Mesendoderm (in vitro differentiated cells): ENCODE results near the gene HDAC4.

Experiments
- DNase-seq: peaks from one replicate; pipeline ENCODE4 v3.0.0; 2013
- H2AK5ac ChIP-seq: 2 replicates; pipeline ENCODE4 v1.6.1; 2013; ENCODE audit warnings: low read length, inconsistent platforms
- H2BK120ac ChIP-seq: 2 replicates; pipeline ENCODE4 v1.6.1; 2013; ENCODE audit warnings: low read depth, mild to moderate bottlenecking, low read length, moderate library complexity, mixed read lengths
- H2BK15ac ChIP-seq: replicated peaks from 2 replicates; pipeline ENCODE4 v1.6.1; 2013; ENCODE audit warnings: low read depth, mild to moderate bottlenecking, moderate library complexity
- H2BK5ac ChIP-seq: 2 replicates; pipeline ENCODE4 v1.6.1; 2013; ENCODE audit warnings: low read length, inconsistent platforms
- H3K18ac ChIP-seq: 2 replicates; pipeline ENCODE4 v1.6.1; 2013; ENCODE audit warnings: mild to moderate bottlenecking, low read length, mixed read lengths
- H3K23ac ChIP-seq: one replicate; pipeline ENCODE4 v1.6.1; 2013; ENCODE audit warnings: low read length
- H3K27ac ChIP-seq: 2 replicates; pipeline ENCODE4 v1.5.1; 2013; ENCODE audit warnings: low read depth, mild to moderate bottlenecking, inconsistent platforms, low read length, moderate library complexity
- H3K27me3 ChIP-seq: 2 replicates; pipeline ENCODE4 v1.6.1; 2013; ENCODE audit warnings: low read length, control low read depth, mild to moderate bottlenecking, inconsistent platforms; ENCODE audit not compliant: insufficient read depth, poor library complexity
- H3K36me3 ChIP-seq: 2 replicates; pipeline ENCODE4 v1.6.1; 2013; ENCODE audit warnings: low read length, inconsistent platforms; ENCODE audit not compliant: control insufficient read depth, insufficient read depth
- H3K4ac ChIP-seq: one replicate; pipeline ENCODE4 v1.6.1; 2013; ENCODE audit warnings: low read depth, mild to moderate bottlenecking, low read length, moderate library complexity
- H3K4me1 ChIP-seq: 2 replicates; pipeline ENCODE4 v1.6.1; 2013; ENCODE audit warnings: low read depth, low read length, inconsistent platforms; ENCODE audit not compliant: control insufficient read depth
- H3K4me2 ChIP-seq: 2 replicates; pipeline ENCODE4 v1.6.1; 2013; ENCODE audit warnings: low read length
- H3K4me3 ChIP-seq: 2 replicates; pipeline ENCODE4 v1.5.1; 2013; ENCODE audit warnings: mild to moderate bottlenecking, low read length
- H3K56ac ChIP-seq: one replicate; pipeline ENCODE4 v1.6.1; 2013; ENCODE audit warnings: low read length
- H3K79me1 ChIP-seq: 2 replicates; pipeline ENCODE4 v1.6.1; 2013; ENCODE audit warnings: low read length, inconsistent platforms
- H3K79me2 ChIP-seq: 2 replicates; pipeline ENCODE4 v1.6.1; 2013; ENCODE audit warnings: mild to moderate bottlenecking, low read length; ENCODE audit not compliant: control insufficient read depth, insufficient read depth
- H3K9ac ChIP-seq: 2 replicates; pipeline ENCODE4 v1.6.1; 2013; ENCODE audit warnings: low read length, inconsistent platforms
- H4K5ac ChIP-seq: one replicate; pipeline ENCODE4 v1.6.1; 2013; ENCODE audit warnings: low read length
- H4K8ac ChIP-seq: one replicate; pipeline ENCODE4 v1.6.1; 2013; ENCODE audit warnings: low read depth, mild to moderate bottlenecking, control low read depth, low read length, moderate library complexity
- WGBS: extraction: QIAGEN DNeasy Blood & Tissue Kit; methylation state at CpG from one replicate; pipeline ENCODE4 v1.1.7; 2013; ENCODE audit warnings: low lambda C conversion rate, missing lambda C conversion rate; ENCODE audit not compliant: insufficient coverage; ENCODE audit errors: extremely low coverage; 5-methylcytosine and 5-hydroxymethylcytosine counted together

HDAC4 gene

DNA sequence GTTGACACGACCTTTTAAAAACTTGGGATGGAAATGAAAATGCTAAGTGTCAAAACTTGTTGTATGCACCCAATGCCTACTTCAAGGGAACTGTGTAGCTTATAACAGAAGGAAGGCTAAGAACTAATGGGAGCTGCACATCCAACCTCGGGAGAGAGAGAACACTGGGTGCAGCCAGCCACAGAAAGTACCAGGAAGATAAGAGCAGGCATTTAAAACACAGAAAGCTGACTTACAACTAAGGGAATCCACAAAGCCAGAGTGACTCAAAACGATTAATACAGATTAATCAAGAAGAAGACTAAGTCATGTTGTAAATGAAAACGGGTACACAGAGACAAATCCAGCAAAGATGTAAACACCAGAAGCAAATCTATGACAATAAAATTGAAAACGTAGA, 113.4 kb downstream of the HDAC4 start:
- no peak overlapping the region for H3K23ac ChIP-seq
- no CpG with 5 or more reads among the region's 5 CpGs for WGBS
- H3K4ac ChIP-seq = no peak overlapping the region
- no peak overlapping the region for H4K8ac ChIP-seq
- no peak overlapping the region for H3K4me2 ChIP-seq
- H3K4me3 ChIP-seq = no peak overlapping the region
- H2BK15ac ChIP-seq = no peak overlapping the region
- H3K9ac ChIP-seq = no peak overlapping the region
- H3K27ac ChIP-seq = no peak overlapping the region
- H4K5ac ChIP-seq = no peak overlapping the region
- no peaks in the 10 kb centered on the region for H3K36me3 ChIP-seq
- no peak overlapping the region for H2BK5ac ChIP-seq
- no peak overlapping the region for H2BK120ac ChIP-seq
- H3K4me1 ChIP-seq = peaks cover 5% of the 10 kb centered on the region
- no peak for DNase-seq
- no peaks in the 10 kb centered on the region for H3K27me3 ChIP-seq
- no peak overlapping the region for H3K18ac ChIP-seq
- H3K79me2 ChIP-seq = peaks cover 4% of the 10 kb centered on the region
- H3K79me1 ChIP-seq = peaks cover 15% of the 10 kb centered on the region
- no peak overlapping the region for H3K56ac ChIP-seq
- no peak overlapping the region for H2AK5ac ChIP-seq

GRCh38 chr2:239286901-239287300, 113.9 kb downstream of the HDAC4 start:
- no peak for DNase-seq
- no peaks in the 10 kb centered on the region for H3K36me3 ChIP-seq
- peaks cover 4% of the 10 kb centered on the region for H3K4me1 ChIP-seq
- no peak overlapping the region for H4K5ac ChIP-seq
- H2BK15ac ChIP-seq = no peak overlapping the region
- H3K79me1 ChIP-seq = peaks cover 17% of the 10 kb centered on the region
- H3K79me2 ChIP-seq = peaks cover 4% of the 10 kb centered on the region
- H2AK5ac ChIP-seq = no peak overlapping the region
- H3K4ac ChIP-seq = no peak overlapping the region
- no peak overlapping the region for H3K4me2 ChIP-seq
- no peak overlapping the region for H2BK120ac ChIP-seq
- no peaks in the 10 kb centered on the region for H3K27me3 ChIP-seq
- no peak overlapping the region for H3K4me3 ChIP-seq
- no peak overlapping the region for H3K23ac ChIP-seq
- H4K8ac ChIP-seq = no peak overlapping the region
- no peak overlapping the region for H3K56ac ChIP-seq
- no peak overlapping the region for H3K9ac ChIP-seq
- no peak overlapping the region for H3K18ac ChIP-seq
- H2BK5ac ChIP-seq = no peak overlapping the region
- no peak overlapping the region for H3K27ac ChIP-seq
- no CpG with 5 or more reads among the region's 10 CpGs for WGBS

DNA sequence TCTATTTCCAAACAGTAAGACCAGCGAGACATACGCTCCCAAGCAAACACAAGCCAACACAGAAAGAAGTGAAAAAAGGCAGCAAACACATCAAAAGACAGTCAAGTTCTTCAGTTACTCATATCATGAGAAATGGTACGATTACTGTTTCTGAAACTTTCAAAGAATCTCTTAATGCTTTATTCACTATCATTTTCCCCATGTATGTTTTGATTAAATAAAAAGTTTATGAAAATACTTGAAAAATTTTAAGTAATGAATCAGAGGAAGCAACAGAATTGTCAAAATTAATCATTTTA, 114.9 kb downstream of the HDAC4 start:
- H3K18ac ChIP-seq = no peak overlapping the region
- H3K79me2 ChIP-seq = peaks cover 4% of the 10 kb centered on the region
- no peaks in the 10 kb centered on the region for H3K27me3 ChIP-seq
- no peak overlapping the region for H3K27ac ChIP-seq
- H2BK120ac ChIP-seq = no peak overlapping the region
- H3K56ac ChIP-seq = no peak overlapping the region
- H3K9ac ChIP-seq = no peak overlapping the region
- no peak for DNase-seq
- H3K23ac ChIP-seq = no peak overlapping the region
- no peak overlapping the region for H3K4me2 ChIP-seq
- H2BK15ac ChIP-seq = no peak overlapping the region
- H2BK5ac ChIP-seq = no peak overlapping the region
- H2AK5ac ChIP-seq = no peak overlapping the region
- no peaks in the 10 kb centered on the region for H3K36me3 ChIP-seq
- no peak overlapping the region for H4K8ac ChIP-seq
- H4K5ac ChIP-seq = no peak overlapping the region
- WGBS = no CpG with 5 or more reads among the region's 3 CpGs
- H3K4me1 ChIP-seq = no peaks in the 10 kb centered on the region
- peaks cover 17% of the 10 kb centered on the region for H3K79me1 ChIP-seq
- H3K4ac ChIP-seq = no peak overlapping the region
- no peak overlapping the region for H3K4me3 ChIP-seq

- no peak overlapping the region for H2BK5ac ChIP-seq
- no peak overlapping the region for H3K4ac ChIP-seq
- DNase-seq = no peak
- H2BK120ac ChIP-seq = no peak overlapping the region
- H3K4me3 ChIP-seq = no peak overlapping the region
- H3K56ac ChIP-seq = no peak overlapping the region
- H3K4me1 ChIP-seq = no peaks in the 10 kb centered on the region
- no peak overlapping the region for H3K18ac ChIP-seq
- H3K23ac ChIP-seq = no peak overlapping the region
- no peak overlapping the region for H2BK15ac ChIP-seq
- H3K27ac ChIP-seq = no peak overlapping the region
- WGBS = no CpG with 5 or more reads among the region's 26 CpGs
- no peaks in the 10 kb centered on the region for H3K36me3 ChIP-seq
- no peak overlapping the region for H2AK5ac ChIP-seq
- no peak overlapping the region for H4K8ac ChIP-seq
- no peak overlapping the region for H3K9ac ChIP-seq
- H3K79me1 ChIP-seq = peaks cover 13% of the 10 kb centered on the region
- peaks cover 4% of the 10 kb centered on the region for H3K79me2 ChIP-seq
- H3K27me3 ChIP-seq = no peaks in the 10 kb centered on the region
- no peak overlapping the region for H4K5ac ChIP-seq
- no peak overlapping the region for H3K4me2 ChIP-seq
These were observed 115.5 kb downstream of the HDAC4 start for GRCh38 chr2:239285071-239285931.

GRCh38 chr2:239283961-239284795, 116.6 kb downstream of the HDAC4 start:
- no peak overlapping the region for H2AK5ac ChIP-seq
- no peak overlapping the region for H3K23ac ChIP-seq
- no peak for DNase-seq
- H3K4ac ChIP-seq = no peak overlapping the region
- H3K4me2 ChIP-seq = no peak overlapping the region
- no peak overlapping the region for H4K5ac ChIP-seq
- peaks cover 11% of the 10 kb centered on the region for H3K79me1 ChIP-seq
- no peak overlapping the region for H2BK5ac ChIP-seq
- no peak overlapping the region for H2BK120ac ChIP-seq
- H3K4me1 ChIP-seq = no peaks in the 10 kb centered on the region
- H3K9ac ChIP-seq = no peak overlapping the region
- no peak overlapping the region for H3K27ac ChIP-seq
- H3K27me3 ChIP-seq = no peaks in the 10 kb centered on the region
- no peak overlapping the region for H4K8ac ChIP-seq
- H2BK15ac ChIP-seq = no peak overlapping the region
- peaks cover 2% of the 10 kb centered on the region for H3K79me2 ChIP-seq
- no CpG with 5 or more reads among the region's 31 CpGs for WGBS
- H3K56ac ChIP-seq = no peak overlapping the region
- H3K36me3 ChIP-seq = no peaks in the 10 kb centered on the region
- no peak overlapping the region for H3K4me3 ChIP-seq
- H3K18ac ChIP-seq = no peak overlapping the region
